Gastroesophageal sphincter (tissue), 4 donors: ENCODE measurements around the gene NPHP1. TPM values are rescaled to one million over a fixed set of nuclear protein-coding genes. Genes with fewer than 3 reads are reported as not detected.
"Not testable (repeated sequence)": the region's sequence is repeated elsewhere in the genome, so short reads cannot be mapped to it uniquely, and the experiment has no call there.

Experiments
- ATAC-seq: fragments of 150-250 bp; one replicate; pipeline ENCODE4 v1.9.1; 2016; ENCODE audit warnings: mild to moderate bottlenecking, moderate library complexity
- H3K27ac ChIP-seq, 4 donors: fragments of 200-600 bp; sonication (generic) in 3 of 4; 1 replicate in 3 of 4; 2 replicates in 1 of 4; pipeline ENCODE4 v1.5.1; 2016 to 2019
- H3K27me3 ChIP-seq: fragments of 200-600 bp; sonication (generic); one replicate; pipeline ENCODE4 v1.5.1; 2019
- H3K36me3 ChIP-seq, 2 donors: fragments of 200-600 bp; sonication (generic); one replicate each; pipeline ENCODE4 v1.5.1; 2019; ENCODE audit warnings: control low read depth in 1 of 2
- H3K4me1 ChIP-seq, 3 donors: fragments of 200-600 bp; sonication (generic); 1 replicate in 2 of 3; 2 replicates in 1 of 3; pipeline ENCODE4 v1.5.1; 2016 to 2019; ENCODE audit warnings: control low read depth in 2 of 3
- H3K4me3 ChIP-seq, 2 donors: fragments of 200-600 bp; sonication (generic); one replicate each; pipeline ENCODE4 v1.5.1; 2019; ENCODE audit warnings: mild to moderate bottlenecking in 1 of 2, moderate library complexity in 1 of 2
- H3K9me3 ChIP-seq, 3 donors: fragments of 200-600 bp; sonication (generic); one replicate each; pipeline ENCODE4 v1.5.1; 2017 to 2019; ENCODE audit warnings: control low read depth in 2 of 3
- CTCF ChIP-seq, 4 experiments: fragments of 200-600 bp in 2 of 4; fragments of 450-650 bp in 2 of 4; sonication (generic) in 1 of 4; IDR thresholded peaks; one replicate each; pipeline ENCODE4 v1.5.1; 2017 to 2019; ENCODE audit warnings: antibody characterized with exemption in 4 of 4, mild to moderate bottlenecking in 2 of 4, moderate library complexity in 2 of 4
- EP300 ChIP-seq: sonication (generic); formaldehyde crosslinking; IDR thresholded peaks from one replicate; pipeline ENCODE4 v1.6.1; 2017; ENCODE audit warnings: antibody characterized with exemption, mild to moderate bottlenecking
- POLR2A ChIP-seq, 2 donors: fragments of 450-650 bp; IDR thresholded peaks; one replicate each; pipeline ENCODE4 v1.6.1; 2017; ENCODE audit warnings: antibody characterized with exemption in 2 of 2, mild to moderate bottlenecking in 2 of 2, moderate library complexity in 1 of 2
- POLR2AphosphoS5 ChIP-seq: sonication (generic); formaldehyde crosslinking; IDR thresholded peaks from one replicate; pipeline ENCODE4 v1.6.1; 2017; ENCODE audit warnings: antibody characterized with exemption
- WGBS, 2 donors: methylation state at CpG; one replicate each; pipeline ENCODE4 v1.1.5; 2018; ENCODE audit warnings: low coverage in 1 of 2; 5-methylcytosine and 5-hydroxymethylcytosine counted together
- total RNA-seq, 4 donors: library from RNA; depleted of rRNA; stranded (reverse); fragments of >200 nt; gene quantifications; one replicate each; pipeline ENCODE4 v1.1.0, GENCODE V29; 2016

Gene NPHP1
- total RNA-seq, 4 donors from 2014 or later = 8.2 to 19.5 (median 9.9) TPM

DNA sequence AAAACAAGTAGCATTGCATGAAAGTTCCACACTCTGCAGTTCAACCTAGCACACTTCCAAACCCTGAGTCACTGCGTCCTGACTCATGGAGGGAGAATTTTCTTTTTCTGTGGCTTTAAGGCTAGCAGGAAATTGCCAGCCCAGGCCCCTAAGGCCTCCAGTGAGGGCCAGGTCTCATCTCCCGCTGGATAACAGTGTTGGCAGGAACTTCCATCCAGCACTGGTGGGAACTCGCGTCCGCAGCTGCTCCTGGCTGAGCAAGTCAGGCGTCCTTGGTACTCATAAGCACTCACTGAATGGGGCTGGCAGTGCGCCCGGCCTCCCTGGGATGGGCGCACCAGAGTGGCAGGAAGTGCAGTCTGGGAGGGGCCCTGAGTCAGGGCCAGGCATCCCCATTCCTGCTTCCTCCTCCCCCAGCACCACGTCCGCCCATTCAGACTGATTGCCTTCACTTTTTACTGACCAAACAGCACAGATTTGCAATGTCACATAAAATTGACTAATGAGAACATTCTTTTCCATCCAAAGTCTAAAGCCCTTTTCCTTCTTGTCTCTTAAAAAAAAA lies 103.5 kb downstream of the NPHP1 start:
- peaks cover 0 to 19% (median 11%) of the 10 kb centered on the region in 3 donors for H3K4me1 ChIP-seq
- H3K4me3 ChIP-seq = no peak overlapping the region
- H3K9me3 ChIP-seq = no peaks in the 10 kb centered on the region
- H3K27me3 ChIP-seq = peaks cover 8% of the 10 kb centered on the region
- TF ChIP-seq EP300 = no peak
- TF ChIP-seq POLR2AphosphoS5 = peak; percentile 65
- TF ChIP-seq POLR2A (IDR thresholded peaks at IDR 0.05) = no peak
- no peak for TF ChIP-seq CTCF (IDR thresholded peaks at IDR 0.05)
- peak overlapping the region in 3 of 4 donors; percentile 68 to 83 (median 71) for H3K27ac ChIP-seq
- 0% methylated on average over 1 of the region's 11 CpGs; no CpG with 5 or more reads in 1 of the 2 donors for WGBS, 2 donors
- H3K36me3 ChIP-seq = no peaks in the 10 kb centered on the region
- peak; percentile 93 for ATAC-seq

GRCh38 chr2:110100880-110101279 lies 103.9 kb downstream of the NPHP1 start:
- H3K27ac ChIP-seq = peak overlapping the region in 3 of 4 donors; percentile 68 to 83 (median 71)
- not testable (repeated sequence) for H3K9me3 ChIP-seq, H3K36me3 ChIP-seq, H3K27me3 ChIP-seq, ATAC-seq, H3K4me3 ChIP-seq
- WGBS, 2 donors = no CpG with 5 or more reads among the region's 4 CpGs
- H3K4me1 ChIP-seq = peaks cover 0 to 19% (median 11%) of the 10 kb centered on the region in 3 donors

GRCh38 chr2:110100480-110100879 lies 104.3 kb downstream of the NPHP1 start:
- no peaks in the 10 kb centered on the region for H3K9me3 ChIP-seq
- peaks cover 5% of the 10 kb centered on the region for H3K27me3 ChIP-seq
- no peak overlapping the region for H3K4me3 ChIP-seq
- H3K27ac ChIP-seq = peak overlapping the region in 3 of 4 donors; percentile 68 to 83 (median 71)
- TF ChIP-seq POLR2A (IDR thresholded peaks at IDR 0.05) (no peak), EP300 (no peak)
- H3K4me1 ChIP-seq = peaks cover 0 to 19% (median 11%) of the 10 kb centered on the region in 3 donors
- 63 to 69% methylated on average over 2 to 3 of the region's 8 CpGs for WGBS, 2 donors
- no peaks in the 10 kb centered on the region for H3K36me3 ChIP-seq
- ATAC-seq = no peak

DNA sequence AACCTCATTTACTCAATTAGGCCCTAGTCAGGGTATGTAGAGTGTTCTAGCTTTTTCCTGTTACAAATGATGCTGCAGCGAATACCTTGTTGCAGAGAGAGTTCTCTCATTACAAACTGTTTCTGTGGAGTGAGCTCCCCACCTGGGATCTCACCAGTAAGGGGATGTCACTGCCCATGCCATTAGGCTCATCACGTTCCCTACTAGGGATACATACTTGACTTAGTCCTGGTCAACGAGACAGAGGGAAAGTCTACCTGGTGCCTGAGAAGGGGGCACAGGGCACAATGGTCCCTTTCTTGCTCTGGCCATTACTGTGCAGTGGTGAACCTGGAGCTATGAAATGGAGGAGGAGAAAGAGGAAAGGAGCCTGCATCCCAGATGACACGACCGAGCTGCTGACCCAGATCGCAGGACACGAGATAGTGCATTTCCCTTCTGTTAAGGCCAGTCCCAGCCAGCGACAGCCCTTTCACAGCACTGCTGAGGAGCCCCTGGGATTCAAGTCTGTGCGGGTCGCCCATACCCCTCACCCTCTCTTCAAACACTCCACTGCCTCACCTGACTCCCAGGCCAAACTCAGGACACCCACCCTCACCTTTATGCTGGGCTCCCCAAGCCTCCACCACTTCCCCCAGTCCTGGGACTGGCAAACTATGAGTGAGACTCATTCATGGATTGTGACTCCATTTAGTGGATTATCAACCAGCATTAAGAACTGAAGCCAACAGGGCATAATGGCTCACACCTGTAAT lies 105.2 kb downstream of the NPHP1 start:
- peaks cover 0 to 19% (median 11%) of the 10 kb centered on the region in 3 donors for H3K4me1 ChIP-seq
- H3K27me3 ChIP-seq = no peaks in the 10 kb centered on the region
- WGBS, 2 donors = 89 to 97% methylated on average over 4 to 5 of the region's 10 CpGs
- H3K27ac ChIP-seq = peak overlapping the region in 3 of 4 donors; percentile 37 to 83 (median 68)
- H3K9me3 ChIP-seq = no peaks in the 10 kb centered on the region
- no peak for TF ChIP-seq EP300
- TF ChIP-seq POLR2A (IDR thresholded peaks at IDR 0.05) = no peak
- TF ChIP-seq POLR2AphosphoS5 = no peak
- TF ChIP-seq CTCF (IDR thresholded peaks at IDR 0.05) = no peak
- no peak for ATAC-seq
- H3K4me3 ChIP-seq = no peak overlapping the region
- no peaks in the 10 kb centered on the region for H3K36me3 ChIP-seq

DNA sequence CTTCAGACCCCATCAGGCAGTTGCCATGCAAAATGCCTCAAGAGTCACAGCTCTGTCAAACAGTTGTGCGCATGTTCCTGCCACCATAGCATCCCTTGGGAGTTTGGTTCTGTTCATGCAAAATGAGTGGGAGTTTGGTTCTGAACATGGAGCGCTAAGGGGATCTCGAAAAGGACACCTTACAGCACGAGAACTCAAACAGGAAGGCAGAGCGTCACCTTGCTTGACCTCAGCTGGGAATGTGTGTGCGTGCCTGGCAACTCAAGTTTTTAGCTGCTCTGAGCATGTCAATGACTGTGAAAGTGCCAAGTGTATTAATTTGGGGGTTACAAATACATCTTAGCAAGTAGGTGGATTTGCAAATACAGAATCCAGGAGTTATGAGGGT lies 105.8 kb downstream of the NPHP1 start:
- TF ChIP-seq CTCF (IDR thresholded peaks at IDR 0.05) (no peak), EP300 (no peak), POLR2AphosphoS5 (no peak), POLR2A (IDR thresholded peaks at IDR 0.05) (no peak)
- ATAC-seq = no peak
- Histone ChIP-seq H3K27me3 (no peaks in the 10 kb centered on the region), H3K27ac (peak overlapping the region in 1 of 4 donors; percentile 37), H3K9me3 (no peaks in the 10 kb centered on the region), H3K4me1 (peaks cover 0 to 19% (median 11%) of the 10 kb centered on the region in 3 donors), H3K4me3 (no peak overlapping the region), H3K36me3 (no peaks in the 10 kb centered on the region)
- WGBS, 2 donors = 71 to 77% methylated on average over 3 to 6 of the region's 6 CpGs
